GM21723 (cell line): ENCODE data around the gene CCDC81.
"Not testable (repeated sequence)": the region's sequence is repeated elsewhere in the genome, so short reads cannot be mapped to it uniquely, and the experiment has no call there.

Source experiments
- ATAC-seq: cut with Tn5 transposase; IDR thresholded peaks from one replicate; pipeline ENCODE4 v1.9.1; 2021; ENCODE audit warnings: mild to moderate bottlenecking, moderate library complexity; ENCODE audit not compliant: unreplicated experiment

CCDC81 gene

GRCh38 chr11:86386283-86386682 is 11.6 kb downstream of the CCDC81 start:
- no peak for ATAC-seq

GRCh38 chr11:86386746-86387145 is 12.1 kb downstream of the CCDC81 start:
- ATAC-seq: no peak

DNA sequence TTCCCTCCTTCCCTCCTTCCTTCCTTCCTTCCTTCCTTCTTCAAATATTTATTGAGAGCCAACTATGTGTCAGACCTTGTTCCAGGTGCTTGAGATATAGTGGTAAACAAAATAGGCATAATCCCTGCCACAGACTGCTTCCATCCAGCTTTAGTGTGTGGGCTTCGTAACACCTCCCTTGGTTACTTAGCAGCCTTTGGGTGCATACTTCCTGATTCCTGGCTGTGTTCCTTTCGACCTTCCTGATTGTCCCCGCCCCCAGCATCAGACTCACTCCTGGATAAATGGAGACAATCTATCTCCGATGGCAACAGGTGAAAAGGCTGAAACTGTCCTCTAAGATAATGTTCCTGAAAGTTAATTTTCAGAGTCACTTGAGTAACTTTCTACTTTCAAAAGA is 13.5 kb downstream of the CCDC81 start:
- no peak for ATAC-seq

DNA sequence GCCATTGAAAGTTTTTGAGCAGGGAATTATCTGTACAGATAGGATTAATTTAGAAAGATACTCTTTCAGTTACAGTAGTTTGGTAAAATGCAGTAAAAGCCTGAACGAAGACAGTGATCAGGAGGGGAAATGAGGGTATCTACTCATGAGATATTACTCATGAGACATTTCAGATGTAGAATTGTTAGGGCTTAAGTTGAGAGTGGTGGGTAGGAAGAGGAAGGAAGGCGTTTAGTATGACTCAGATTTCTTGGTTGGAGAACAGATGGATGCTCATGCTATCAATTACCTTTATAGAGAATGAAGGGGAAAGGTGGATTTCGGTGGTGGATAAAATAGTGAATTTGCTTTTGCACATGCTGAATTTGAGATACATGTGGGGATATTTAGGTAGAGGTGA is 15.8 kb downstream of the CCDC81 start:
- ATAC-seq: no peak

- no peak for ATAC-seq
These were observed 20.4 kb downstream of the CCDC81 start for GRCh38 chr11:86395061-86395551.

DNA sequence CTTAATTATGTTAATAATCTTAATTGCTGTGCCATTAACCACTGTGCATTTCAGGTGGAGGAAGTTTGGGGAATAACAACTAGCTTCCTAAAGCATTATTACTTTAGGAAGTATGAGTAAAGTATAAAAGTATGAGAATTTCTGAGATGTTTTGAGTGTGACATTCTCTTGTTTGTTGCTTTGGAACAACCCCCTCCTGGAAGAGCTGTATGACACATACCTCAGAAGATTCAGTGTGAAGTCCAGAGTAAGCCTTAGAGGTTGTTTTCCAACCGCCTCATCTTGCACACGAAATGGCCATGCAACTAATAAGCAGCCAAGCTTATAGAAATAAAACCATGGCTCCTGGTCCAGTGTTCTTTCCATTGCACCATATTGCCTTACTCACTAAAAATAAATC is 21.7 kb downstream of the CCDC81 start:
- ATAC-seq: no peak

- no peak for ATAC-seq
These were observed 22.7 kb downstream of the CCDC81 start for GRCh38 chr11:86397351-86397750.

GRCh38 chr11:86398106-86398505 is 23.4 kb downstream of the CCDC81 start:
- ATAC-seq: no peak

GRCh38 chr11:86403458-86403857 is 28.8 kb downstream of the CCDC81 start:
- no peak for ATAC-seq

DNA sequence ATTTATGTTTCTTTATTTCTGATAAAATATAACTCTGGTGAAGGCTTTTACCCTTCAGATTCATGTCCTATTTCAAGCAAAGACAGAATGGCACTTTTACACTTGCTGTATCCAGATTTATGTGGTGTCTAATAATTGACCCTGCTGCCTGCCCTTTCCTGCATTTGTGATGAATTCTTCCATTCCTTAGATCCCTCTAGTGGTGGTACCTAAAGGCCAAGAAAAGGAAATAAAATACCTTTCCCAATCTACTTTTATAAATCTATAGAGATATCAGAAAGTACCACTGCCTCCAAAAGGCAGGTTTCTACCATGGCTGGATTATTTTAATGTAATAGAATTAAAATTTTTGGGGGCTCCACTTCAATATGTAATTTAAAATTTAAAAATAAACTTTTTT is 34.2 kb downstream of the CCDC81 start:
- no peak for ATAC-seq

GRCh38 chr11:86414032-86414431 is 39.3 kb downstream of the CCDC81 start:
- no peak for ATAC-seq

GRCh38 chr11:86415026-86415425 is 40.3 kb downstream of the CCDC81 start:
- no peak for ATAC-seq

GRCh38 chr11:86416494-86416893 is 41.8 kb downstream of the CCDC81 start:
- ATAC-seq: no peak

DNA sequence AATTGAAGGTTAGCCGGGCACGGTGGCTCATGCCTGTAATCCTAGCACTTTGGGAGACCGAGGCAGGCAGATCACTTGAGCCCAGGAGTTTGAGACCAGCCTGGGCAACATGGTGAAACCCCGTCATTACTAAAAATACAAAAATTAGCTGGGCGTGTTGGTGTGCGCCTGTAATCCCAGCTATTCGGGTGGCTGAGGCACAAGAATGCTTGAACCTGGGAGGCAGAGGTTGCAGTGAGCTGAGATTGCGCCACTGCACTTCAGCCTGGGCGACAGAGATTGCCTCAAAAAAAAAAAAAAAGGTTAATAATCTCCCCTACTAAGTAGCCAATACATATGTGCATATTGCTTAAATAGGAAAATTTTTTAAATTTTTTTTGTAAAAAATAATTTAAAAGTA is 42.3 kb downstream of the CCDC81 start:
- ATAC-seq: not testable (repeated sequence)

GRCh38 chr11:86418106-86418505 is 43.4 kb downstream of the CCDC81 start:
- ATAC-seq: no peak

DNA sequence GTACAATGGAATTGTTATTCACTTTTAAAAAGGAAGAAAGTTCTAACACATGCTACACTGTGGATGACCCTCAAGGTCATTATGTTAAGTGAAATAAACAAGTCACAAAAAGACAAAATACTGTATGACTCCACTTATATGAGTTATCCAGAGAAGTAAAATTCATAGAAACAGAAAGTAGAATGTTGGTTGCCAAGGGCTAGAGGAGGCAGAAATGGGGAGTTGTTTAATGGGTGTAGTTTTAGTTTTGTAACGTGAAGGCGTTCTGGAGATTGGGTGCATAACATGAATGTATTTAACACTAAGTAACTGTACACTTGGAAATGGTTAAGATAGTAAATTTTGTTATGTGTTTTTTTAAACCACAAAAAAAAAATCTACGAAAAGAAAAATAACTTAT is 43.8 kb downstream of the CCDC81 start:
- no peak for ATAC-seq

DNA sequence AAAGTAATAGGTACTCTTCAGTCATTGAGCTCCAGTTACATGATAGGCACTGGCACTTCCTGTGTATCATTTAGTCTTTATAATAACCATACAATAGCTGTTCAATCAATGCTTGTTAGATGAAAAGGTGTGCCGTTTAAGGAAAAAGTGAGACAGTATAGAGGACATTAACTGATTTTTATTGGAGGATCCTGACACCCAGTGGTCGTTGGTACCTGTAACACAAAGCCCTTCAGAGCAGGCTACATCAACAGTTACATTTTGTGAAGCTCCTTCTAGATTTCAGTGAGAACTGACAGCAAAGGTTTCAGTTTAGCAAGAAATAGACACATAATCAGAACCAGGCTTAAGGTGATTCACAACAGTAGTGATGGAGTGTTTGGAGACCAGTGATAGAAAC is 44.2 kb downstream of the CCDC81 start:
- no peak for ATAC-seq

GRCh38 chr11:86421946-86422345 is 47.3 kb downstream of the CCDC81 start:
- ATAC-seq: no peak

- ATAC-seq: no peak
These were observed 47.7 kb downstream of the CCDC81 start for GRCh38 chr11:86422371-86422770.

DNA sequence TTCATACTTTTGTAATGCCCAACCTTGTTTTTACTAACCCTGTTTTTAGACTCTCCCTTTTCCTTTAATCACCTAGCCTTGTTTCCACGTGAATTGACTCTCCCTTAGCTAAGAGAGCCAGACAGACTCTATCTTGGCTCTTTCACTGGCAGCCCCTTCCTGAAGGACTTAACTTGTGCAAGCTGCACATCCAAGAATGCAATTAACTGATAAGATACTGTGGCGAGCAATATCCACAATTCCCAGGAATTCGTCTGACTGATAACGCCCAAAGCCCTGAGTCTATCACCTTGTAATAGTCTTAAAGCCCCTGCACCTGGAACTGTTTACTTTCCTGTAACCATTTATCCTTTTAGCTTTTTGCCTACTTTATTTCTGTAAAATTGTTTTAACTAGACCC is 48.8 kb downstream of the CCDC81 start:
- ATAC-seq: not testable (repeated sequence)

DNA sequence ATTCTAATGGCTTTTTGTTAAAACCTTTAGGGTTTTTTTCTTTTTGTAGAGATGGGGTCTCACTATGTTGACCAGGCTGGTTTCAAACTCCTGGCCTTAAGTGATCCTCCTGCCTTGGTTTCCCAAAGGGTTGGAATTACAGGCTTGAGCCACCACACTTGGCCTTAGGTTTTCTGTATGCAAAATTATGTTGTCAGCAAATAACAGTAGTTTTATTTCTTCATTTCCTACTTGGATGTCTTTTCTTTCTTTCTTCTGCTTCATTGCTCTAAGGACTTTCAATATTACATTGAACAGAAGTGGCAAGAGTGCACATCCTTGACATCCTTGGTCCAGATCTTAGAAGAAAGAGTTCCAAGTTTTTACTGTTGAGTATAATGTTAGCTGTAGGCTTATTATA is 52.8 kb downstream of the CCDC81 start:
- no peak for ATAC-seq

- ATAC-seq: no peak
These were observed 56.6 kb downstream of the CCDC81 start for GRCh38 chr11:86431258-86431657.

DNA sequence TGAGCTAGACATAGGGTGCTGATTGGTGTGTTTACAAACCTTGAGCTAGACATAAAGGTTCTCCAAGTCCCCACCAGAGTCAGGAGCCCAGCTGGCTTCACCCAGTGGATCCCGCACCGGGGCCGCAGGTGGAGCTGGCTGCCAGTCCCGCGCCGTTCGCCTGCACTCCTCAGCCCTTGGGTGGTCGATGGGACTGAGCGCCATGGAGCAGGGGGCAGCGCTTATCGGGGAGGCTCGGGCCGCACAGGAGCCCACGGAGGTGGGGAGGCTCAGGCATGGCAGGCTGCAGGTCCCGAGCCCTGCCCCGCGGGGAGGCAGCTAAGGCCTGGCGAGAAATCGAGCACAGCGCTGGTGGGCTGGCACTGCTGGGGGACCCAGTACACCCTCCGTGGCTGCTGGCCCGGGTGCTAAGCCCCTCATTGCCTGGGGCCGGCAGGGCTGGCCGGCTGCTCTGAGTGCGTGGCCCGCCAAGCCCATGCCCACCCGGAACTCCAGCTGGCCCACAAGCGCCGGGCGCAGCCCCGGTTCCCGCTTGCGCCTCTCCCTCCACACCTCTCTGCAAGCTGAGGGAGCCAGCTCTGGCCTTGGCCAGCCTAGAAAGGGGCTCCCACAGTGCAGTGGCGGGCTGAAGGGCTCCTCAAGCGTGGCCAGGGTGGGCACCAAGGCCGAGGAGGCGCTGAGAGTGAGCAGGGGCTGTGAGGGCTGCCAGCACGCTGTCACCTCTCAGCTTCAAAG is 58.8 kb downstream of the CCDC81 start:
- ATAC-seq: not testable (repeated sequence)
